ENCODE measurements around the gene CFAP46.

CFAP46 gene

DNA sequence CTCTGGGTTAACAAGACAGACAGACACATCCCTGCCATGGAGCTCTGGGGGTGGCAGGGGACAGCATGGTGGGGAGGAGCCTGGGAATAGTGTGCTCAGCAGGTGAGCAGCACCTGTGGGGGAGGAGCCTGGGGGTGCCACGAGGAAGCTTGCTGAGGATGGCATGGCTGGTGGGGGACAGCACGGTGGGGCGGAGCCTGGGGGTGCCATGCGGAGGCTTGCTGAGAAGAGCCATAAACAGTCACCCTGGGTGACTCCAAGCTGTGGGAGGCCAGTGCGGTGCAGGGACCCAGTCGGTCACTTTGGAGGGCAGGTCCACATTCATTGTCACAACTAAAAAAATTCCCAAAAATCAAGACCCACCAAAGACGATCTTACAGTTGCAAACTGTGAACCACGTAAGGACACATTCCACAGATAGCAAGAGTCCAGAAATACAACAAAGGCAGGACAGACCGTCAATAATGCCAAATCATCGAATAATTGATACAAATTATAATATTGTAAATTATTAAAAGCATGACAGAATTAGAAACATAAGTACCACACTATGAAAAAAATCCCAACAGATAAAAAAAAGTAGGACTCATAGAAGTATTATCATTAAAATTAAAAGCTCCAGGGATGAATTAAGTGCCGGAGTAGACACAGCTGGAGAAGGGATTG is 180.8 kb downstream of the CFAP46 start:
- no peaks in the 10 kb centered on the region for H3K4me1 ChIP-seq (ENCODE audit: control insufficient read depth, insufficient read depth, low read length)
- H3K27ac ChIP-seq (ENCODE audit: low read depth, low read length): no peak overlapping the region
- no peak overlapping the region for H3K4me3 ChIP-seq (ENCODE audit: low read length)
- H3K9ac ChIP-seq (ENCODE audit: low read length): no peak overlapping the region
- H3K36me3 ChIP-seq (ENCODE audit: control insufficient read depth, insufficient read depth, low read length): peaks cover 11% of the 10 kb centered on the region
- no peaks in the 10 kb centered on the region for H3K27me3 ChIP-seq (ENCODE audit: control insufficient read depth, insufficient read depth, low read length)

GRCh38 chr10:132758865-132759264 is 183.5 kb downstream of the CFAP46 start:
- Histone ChIP-seq H3K36me3 (ENCODE audit: control insufficient read depth, insufficient read depth, low read length) (peaks cover 21% of the 10 kb centered on the region), H3K27ac (ENCODE audit: low read depth, low read length) (no peak overlapping the region), H3K27me3 (ENCODE audit: control insufficient read depth, insufficient read depth, low read length) (no peaks in the 10 kb centered on the region), H3K4me1 (ENCODE audit: control insufficient read depth, insufficient read depth, low read length) (no peaks in the 10 kb centered on the region), H3K9ac (ENCODE audit: low read length) (no peak overlapping the region), H3K4me3 (ENCODE audit: low read length) (no peak overlapping the region)
